Activated T-helper 2 cell treated with anti-CD3 and anti-CD28 coated beads, Interferon-gamma antibody, Interleukin-2, Interleukin-4, amounts not matched to agents 10 μg/mL and 5 μg/mL and 100 μg/mL, durations not matched to agents 14 hours and 24 hours and 36 hours (primary cell): ENCODE data around the gene CPA2. TPM values are rescaled to one million over a fixed set of nuclear protein-coding genes. Genes with fewer than 3 reads are reported as not detected.
"Not testable (repeated sequence)": the region's sequence is repeated elsewhere in the genome, so short reads cannot be mapped to it uniquely, and the experiment has no call there.

Source experiments
- DNase-seq: peaks from one replicate; pipeline ENCODE4 v3.0.0; 2021; ENCODE audit warnings: low spot score
- H3K27ac Mint-ChIP-seq: one replicate; pipeline ENCODE4 v1.8.0; 2021; ENCODE audit warnings: mixed read lengths
- H3K27me3 Mint-ChIP-seq: one replicate; pipeline ENCODE4 v1.8.0; 2021; ENCODE audit warnings: low read depth, mixed read lengths
- H3K36me3 Mint-ChIP-seq: one replicate; pipeline ENCODE4 v1.8.0; 2021; ENCODE audit warnings: low read depth, mixed read lengths
- H3K4me1 Mint-ChIP-seq: one replicate; pipeline ENCODE4 v1.8.0; 2021; ENCODE audit warnings: low read depth, mixed read lengths
- H3K4me3 Mint-ChIP-seq: one replicate; pipeline ENCODE4 v1.8.0; 2021; ENCODE audit warnings: low read depth, mild to moderate bottlenecking, moderate library complexity, mixed read lengths
- H3K9me3 Mint-ChIP-seq: one replicate; pipeline ENCODE4 v1.8.0; 2021; ENCODE audit warnings: mixed read lengths
- intact Hi-C: fragments of 100-400 bp; cut with micrococcal nuclease; formaldehyde crosslinking; loops from one replicate; pipeline ENCODE4 v1.15.1; 2023
- total RNA-seq: library from RNA; stranded (reverse); gene quantifications from 2 replicates; pipeline ENCODE4 v1.2.3, GENCODE V29; 2022

The CPA2 gene
- total RNA-seq, 1 donor from 2014 or later, result 0.14 TPM

DNA sequence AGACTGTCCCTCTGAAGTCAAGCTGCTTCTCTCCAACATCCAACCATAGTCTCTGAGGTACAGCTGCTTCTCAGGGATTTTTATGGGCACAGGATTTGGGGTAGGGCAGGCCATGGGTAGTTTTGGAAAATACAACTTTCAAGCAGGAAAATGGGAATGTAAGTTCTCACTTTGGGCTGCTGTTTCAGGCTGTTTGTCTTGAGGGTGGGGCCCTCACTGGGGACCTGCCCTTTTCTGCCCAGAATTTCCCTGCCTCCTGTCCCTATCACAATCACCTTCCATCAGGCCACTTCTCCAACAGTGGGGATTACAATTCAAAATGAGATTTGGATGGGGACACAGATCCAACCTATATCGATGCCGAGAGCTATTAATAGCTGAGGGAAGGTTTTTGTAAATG, 34.5 kb upstream of the CPA2 start:
- H3K9me3 Mint-ChIP-seq, result no peaks in the 10 kb centered on the region
- peaks cover 14% of the 10 kb centered on the region for H3K27me3 Mint-ChIP-seq
- intact Hi-C loops, result no loop called here
- no peak for DNase-seq
- H3K27ac Mint-ChIP-seq, result no peak overlapping the region
- H3K4me3 Mint-ChIP-seq, result no peak overlapping the region
- no peaks in the 10 kb centered on the region for H3K36me3 Mint-ChIP-seq
- H3K4me1 Mint-ChIP-seq, result no peaks in the 10 kb centered on the region

DNA sequence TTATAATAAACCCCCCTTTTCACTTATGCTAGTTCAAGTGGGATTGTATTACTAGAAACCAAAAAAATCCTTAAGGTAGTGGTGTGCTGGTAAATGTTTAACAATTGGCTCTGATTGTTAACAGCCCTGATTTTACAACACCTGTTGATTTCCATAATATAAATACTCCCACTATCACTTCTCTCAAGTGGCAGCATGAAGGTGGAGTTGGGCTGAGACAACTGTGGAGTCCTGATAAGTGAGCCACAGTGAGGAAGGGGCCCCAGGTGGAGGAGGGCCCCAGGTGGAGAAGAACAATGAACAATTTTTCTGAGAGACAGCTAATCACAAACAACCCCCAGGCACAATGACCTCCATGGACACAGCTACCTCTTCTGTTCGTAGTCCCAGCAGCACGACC, 32.6 kb upstream of the CPA2 start:
- H3K36me3 Mint-ChIP-seq, result no peaks in the 10 kb centered on the region
- no peak overlapping the region for H3K4me3 Mint-ChIP-seq
- H3K4me1 Mint-ChIP-seq, result no peaks in the 10 kb centered on the region
- no peaks in the 10 kb centered on the region for H3K9me3 Mint-ChIP-seq
- intact Hi-C loops, result no loop called here
- H3K27ac Mint-ChIP-seq, result no peak overlapping the region
- peaks cover 16% of the 10 kb centered on the region for H3K27me3 Mint-ChIP-seq
- no peak for DNase-seq

DNA sequence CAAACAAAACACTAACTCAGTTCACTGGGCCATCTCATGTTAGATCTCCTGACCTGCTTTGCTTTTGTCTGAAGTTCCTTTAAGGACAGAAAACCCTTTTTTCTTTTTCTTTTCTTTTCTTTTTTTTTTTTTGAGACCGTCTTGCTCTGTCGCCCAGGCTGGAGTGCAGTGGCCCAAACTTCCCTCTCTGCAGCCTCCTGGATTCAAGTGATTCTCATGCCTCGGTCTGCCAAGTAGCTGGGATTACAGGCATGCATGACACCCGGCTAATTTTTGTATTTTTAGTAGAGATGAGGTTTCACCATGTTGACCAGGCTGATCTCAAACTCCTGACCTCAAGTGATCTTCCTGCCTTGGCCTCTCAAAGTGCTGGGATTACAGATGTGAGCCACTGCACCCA, 30.3 kb upstream of the CPA2 start:
- DNase-seq, H3K27ac Mint-ChIP-seq, H3K4me1 Mint-ChIP-seq, H3K9me3 Mint-ChIP-seq, H3K4me3 Mint-ChIP-seq, intact Hi-C loops, H3K36me3 Mint-ChIP-seq: not testable (repeated sequence)
- H3K27me3 Mint-ChIP-seq, result peaks cover 16% of the 10 kb centered on the region

DNA sequence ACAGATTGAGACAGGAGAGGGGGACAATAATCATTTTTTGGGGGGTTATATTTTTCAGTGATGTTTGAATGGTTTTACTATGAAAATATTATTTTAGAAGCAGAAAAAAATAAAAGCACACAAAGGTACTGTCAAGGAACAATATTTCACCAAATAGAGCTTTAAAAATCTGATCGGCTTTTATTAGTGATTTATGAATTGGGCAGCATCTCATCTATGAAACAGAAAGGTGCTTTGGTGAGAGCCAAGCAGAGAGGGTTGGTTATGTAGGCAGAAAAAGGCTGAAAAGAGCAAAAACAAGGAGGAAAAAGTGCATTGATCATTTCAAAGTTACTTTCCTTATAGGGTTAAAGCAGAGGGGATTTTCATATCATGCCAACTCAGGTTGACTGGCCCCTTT, 26.4 kb upstream of the CPA2 start:
- H3K27ac Mint-ChIP-seq, result no peak overlapping the region
- H3K36me3 Mint-ChIP-seq, result no peaks in the 10 kb centered on the region
- no peak for DNase-seq
- no peak overlapping the region for H3K4me3 Mint-ChIP-seq
- peaks cover 17% of the 10 kb centered on the region for H3K4me1 Mint-ChIP-seq
- peaks cover 4% of the 10 kb centered on the region for H3K9me3 Mint-ChIP-seq
- intact Hi-C loops, result loop anchor here (5.0 to 10.0 kb wide), 3 partner anchors 37 to 517 kb away; no protein-coding TSS in a partner anchor
- peaks cover 20% of the 10 kb centered on the region for H3K27me3 Mint-ChIP-seq

DNA sequence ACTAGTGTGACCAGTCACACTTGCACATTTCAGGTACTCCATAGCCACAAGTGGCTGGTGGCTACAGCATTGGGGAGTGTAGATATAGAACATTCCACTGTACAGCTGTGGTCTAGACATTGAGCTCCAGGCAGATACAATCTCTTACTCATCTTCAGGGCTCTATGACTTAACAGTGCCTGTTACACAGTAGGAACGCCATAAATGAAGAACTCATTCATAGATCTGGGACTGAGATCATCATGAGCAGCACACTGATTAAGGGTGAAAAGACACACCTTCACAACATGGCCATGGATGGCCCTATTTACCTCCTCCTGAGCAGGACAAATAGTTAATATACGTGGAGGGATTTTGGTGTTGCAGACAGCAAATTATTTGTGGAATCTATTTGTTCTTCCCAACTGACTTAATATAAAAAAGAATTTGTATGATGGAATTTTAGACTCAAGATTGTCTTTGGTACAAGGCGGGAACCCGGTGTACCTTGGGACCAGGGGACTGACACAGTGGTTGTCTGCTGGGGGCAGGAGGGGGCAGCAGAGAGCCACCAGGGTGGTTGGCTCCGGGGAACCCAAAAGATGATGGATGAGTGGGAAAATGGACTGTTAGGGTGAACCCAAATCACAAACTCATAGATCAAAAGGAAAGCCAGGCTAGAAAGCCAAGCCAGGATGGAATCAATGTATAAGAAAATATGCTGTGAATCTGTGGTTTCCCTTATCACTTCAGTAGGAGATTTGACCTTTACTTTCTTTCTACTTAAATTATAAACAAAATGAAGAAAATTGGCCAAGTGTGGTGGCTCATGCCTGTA, 24.3 kb upstream of the CPA2 start:
- Mint-ChIP-seq H3K4me1 (peaks cover 17% of the 10 kb centered on the region), H3K27ac (no peak overlapping the region), H3K27me3 (peaks cover 9% of the 10 kb centered on the region), H3K4me3 (no peak overlapping the region), H3K9me3 (peaks cover 4% of the 10 kb centered on the region), H3K36me3 (no peaks in the 10 kb centered on the region)
- intact Hi-C loops, result loop anchor here (5.0 to 10.0 kb wide), 3 partner anchors 35 to 515 kb away; no protein-coding TSS in a partner anchor
- DNase-seq, result peak; percentile 27

GRCh38 chr7:130243486-130243885, 23.2 kb upstream of the CPA2 start:
- not testable (repeated sequence) for H3K9me3 Mint-ChIP-seq, DNase-seq, H3K36me3 Mint-ChIP-seq, H3K4me3 Mint-ChIP-seq, H3K27ac Mint-ChIP-seq, H3K27me3 Mint-ChIP-seq
- peaks cover 17% of the 10 kb centered on the region for H3K4me1 Mint-ChIP-seq
- intact Hi-C loops, result loop anchor here (5.0 to 10.0 kb wide), 3 partner anchors 34 to 514 kb away; no protein-coding TSS in a partner anchor

DNA sequence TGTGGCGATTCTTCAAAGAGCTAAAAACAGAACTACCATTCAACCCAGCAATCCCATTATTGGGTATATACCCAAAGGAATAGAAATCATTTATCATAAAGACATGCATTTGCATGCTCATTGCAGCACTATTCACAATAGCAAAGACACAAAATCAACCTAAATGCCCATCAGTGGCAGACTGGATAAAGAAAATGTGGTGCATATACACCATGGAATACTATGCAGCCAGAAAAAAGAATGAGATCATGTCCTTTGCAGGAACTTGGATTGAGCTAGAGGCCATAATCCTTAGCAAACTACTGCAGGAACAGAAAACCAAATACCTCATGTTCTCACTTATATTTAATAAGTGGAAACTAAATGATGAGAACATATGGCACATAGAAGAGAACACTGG, 20.2 kb upstream of the CPA2 start:
- not testable (repeated sequence) for H3K4me3 Mint-ChIP-seq, H3K9me3 Mint-ChIP-seq, H3K36me3 Mint-ChIP-seq, H3K27ac Mint-ChIP-seq, DNase-seq
- Mint-ChIP-seq H3K27me3 (peaks cover 11% of the 10 kb centered on the region), H3K4me1 (peaks cover 17% of the 10 kb centered on the region)
- intact Hi-C loops, result loop anchor here (10.0 kb wide), 1 partner anchor 238 kb away; no protein-coding TSS in a partner anchor

GRCh38 chr7:130248842-130249241, 17.8 kb upstream of the CPA2 start:
- DNase-seq, H3K36me3 Mint-ChIP-seq, H3K27ac Mint-ChIP-seq, H3K4me3 Mint-ChIP-seq, H3K4me1 Mint-ChIP-seq, H3K9me3 Mint-ChIP-seq: not testable (repeated sequence)
- intact Hi-C loops, result loop anchor here (10.0 kb wide), 1 partner anchor 236 kb away; no protein-coding TSS in a partner anchor
- H3K27me3 Mint-ChIP-seq, result peaks cover 14% of the 10 kb centered on the region

- intact Hi-C loops, result loop anchor here (10.0 kb wide), 1 partner anchor 235 kb away; no protein-coding TSS in a partner anchor
- H3K4me3 Mint-ChIP-seq, H3K4me1 Mint-ChIP-seq, H3K27ac Mint-ChIP-seq, H3K9me3 Mint-ChIP-seq, DNase-seq, H3K36me3 Mint-ChIP-seq: not testable (repeated sequence)
- H3K27me3 Mint-ChIP-seq, result peaks cover 12% of the 10 kb centered on the region
Observed at GRCh38 chr7:130249626-130250025, 17.0 kb upstream of the CPA2 start.

- no peaks in the 10 kb centered on the region for H3K4me1 Mint-ChIP-seq
- no peak for DNase-seq
- H3K4me3 Mint-ChIP-seq, result no peak overlapping the region
- H3K27ac Mint-ChIP-seq, result no peak overlapping the region
- peaks cover 5% of the 10 kb centered on the region for H3K27me3 Mint-ChIP-seq
- intact Hi-C loops, result no loop called here
- no peaks in the 10 kb centered on the region for H3K36me3 Mint-ChIP-seq
- H3K9me3 Mint-ChIP-seq, result peaks cover 17% of the 10 kb centered on the region
Observed at GRCh38 chr7:130254555-130254954, 12.1 kb upstream of the CPA2 start.

- Mint-ChIP-seq H3K4me1 (no peaks in the 10 kb centered on the region), H3K9me3 (peaks cover 17% of the 10 kb centered on the region), H3K4me3 (no peak overlapping the region), H3K36me3 (no peaks in the 10 kb centered on the region), H3K27me3 (peaks cover 3% of the 10 kb centered on the region), H3K27ac (no peak overlapping the region)
- no peak for DNase-seq
- intact Hi-C loops, result no loop called here
Observed at GRCh38 chr7:130256704-130257103, 10.0 kb upstream of the CPA2 start.

GRCh38 chr7:130258494-130259078, 8.1 kb upstream of the CPA2 start:
- no peaks in the 10 kb centered on the region for H3K36me3 Mint-ChIP-seq
- no peak overlapping the region for H3K27ac Mint-ChIP-seq
- DNase-seq, result no peak
- H3K9me3 Mint-ChIP-seq, result peaks cover 14% of the 10 kb centered on the region
- intact Hi-C loops, result no loop called here
- peaks cover 1% of the 10 kb centered on the region for H3K27me3 Mint-ChIP-seq
- H3K4me3 Mint-ChIP-seq, result no peak overlapping the region
- no peaks in the 10 kb centered on the region for H3K4me1 Mint-ChIP-seq

GRCh38 chr7:130262448-130262847, 4.2 kb upstream of the CPA2 start:
- intact Hi-C loops, result no loop called here
- H3K27ac Mint-ChIP-seq, result no peak overlapping the region
- H3K36me3 Mint-ChIP-seq, result no peaks in the 10 kb centered on the region
- H3K4me3 Mint-ChIP-seq, result no peak overlapping the region
- H3K9me3 Mint-ChIP-seq, result peaks cover 8% of the 10 kb centered on the region
- no peaks in the 10 kb centered on the region for H3K27me3 Mint-ChIP-seq
- H3K4me1 Mint-ChIP-seq, result no peaks in the 10 kb centered on the region
- DNase-seq, result no peak
